ENCODE results near the gene ZNF598.
A peak's percentile ranks its signal among the peaks of the same experiment; 100 is the strongest.

Gene ZNF598

GRCh38 chr16:1990351-1991134 lies 19.1 kb downstream of the ZNF598 start (continued):
- 0 out of 2 replicates have a peak, but pooled peaks have one; percentile 40 for TF ChIP-seq INSM2 (tag by site-specific recombination; IDR thresholded peaks at IDR 0.05)
- TF ChIP-seq SETDB1 (IDR thresholded peaks at IDR 0.05; ENCODE audit: insufficient read length, low read length), result no peak
- no peak for TF ChIP-seq ZNF747 (tag by site-specific recombination; IDR thresholded peaks at IDR 0.05)
- TF ChIP-seq ZNF23 (tag by site-specific recombination; IDR thresholded peaks at IDR 0.05; ENCODE audit: borderline replicate concordance), result no peak
- no peak for TF ChIP-seq ZNF555 (tag by site-specific recombination; conservative IDR thresholded peaks at IDR 0.05)
- TF ChIP-seq ZNF202 (tag by site-specific recombination; IDR thresholded peaks at IDR 0.05; ENCODE audit: borderline replicate concordance), result no peak
- no peak for TF ChIP-seq ZNF514 (tag by site-specific recombination; IDR thresholded peaks at IDR 0.05)
- TF ChIP-seq ZNF341 (tag by site-specific recombination; IDR thresholded peaks at IDR 0.05; ENCODE audit: low read depth), result peak; percentile 56
- TF ChIP-seq YY2 (tag by site-specific recombination; IDR thresholded peaks at IDR 0.05), result no peak
- TF ChIP-seq ZNF350 (tag by site-specific recombination; IDR thresholded peaks at IDR 0.05), result no peak
- TF ChIP-seq HOXD13 (CRISPR knock-in tag; IDR thresholded peaks at IDR 0.05; ENCODE audit: borderline replicate concordance), result no peak
- TF ChIP-seq ZNF473 (tag by site-specific recombination; IDR thresholded peaks at IDR 0.05), result no peak
- no peak for TF ChIP-seq CTCF (tag by site-specific recombination; IDR thresholded peaks at IDR 0.05)
- TF ChIP-seq OVOL3 (tag by site-specific recombination; IDR thresholded peaks at IDR 0.05), result no peak
- TF ChIP-seq ZNF174 (tag by site-specific recombination; IDR thresholded peaks at IDR 0.05), result no peak
- no peak for TF ChIP-seq ZSCAN23 (tag by site-specific recombination; IDR thresholded peaks at IDR 0.05)
- TF ChIP-seq SP2 (tag by site-specific recombination; IDR thresholded peaks at IDR 0.05), result peak; percentile 42
- TF ChIP-seq ZNF518A (tag by site-specific recombination; conservative IDR thresholded peaks at IDR 0.05; ENCODE audit: low read depth), result no peak
- no peak for TF ChIP-seq ZNF701 (tag by site-specific recombination; IDR thresholded peaks at IDR 0.05)
- no peak for TF ChIP-seq ZNF394 (tag by site-specific recombination; IDR thresholded peaks at IDR 0.05; ENCODE audit: borderline replicate concordance)
- peak; percentile 75 for TF ChIP-seq ZNF629 (tag by site-specific recombination; IDR thresholded peaks at IDR 0.05)
- TF ChIP-seq FEZF1 (tag by site-specific recombination; IDR thresholded peaks at IDR 0.05), result no peak
- TF ChIP-seq ZNF335 (tag by site-specific recombination; conservative IDR thresholded peaks at IDR 0.05), result peak; percentile 70
- no peak for TF ChIP-seq TRIM28 (IDR thresholded peaks at IDR 0.05; ENCODE audit: borderline replicate concordance, low read length)
- TF ChIP-seq ZNF391 (tag by site-specific recombination; IDR thresholded peaks at IDR 0.05; ENCODE audit: borderline replicate concordance, low read depth), result peak; percentile 59; the same call in 1 of the 2 replicates
- TF ChIP-seq ZNF10 (tag by site-specific recombination; IDR thresholded peaks at IDR 0.05), result no peak
- TF ChIP-seq ZSCAN16 (tag by site-specific recombination; IDR thresholded peaks at IDR 0.05), result no peak
- no peak for TF ChIP-seq SALL2 (tag by site-specific recombination; IDR thresholded peaks at IDR 0.05; ENCODE audit: borderline replicate concordance)
- no peak for TF ChIP-seq ZNF596 (tag by site-specific recombination; IDR thresholded peaks at IDR 0.05)
- TF ChIP-seq ZNF354C (tag by site-specific recombination; IDR thresholded peaks at IDR 0.05; ENCODE audit: borderline replicate concordance, low read depth), result no peak
- no peak for TF ChIP-seq MYNN (tag by site-specific recombination; IDR thresholded peaks at IDR 0.05; ENCODE audit: borderline replicate concordance)
